HG02870 (cell line): Measurements from ENCODE around the gene FOLR1.
A peak's percentile ranks its signal among the peaks of the same experiment; 100 is the strongest.

Experiments used
- ATAC-seq: cut with Tn5 transposase; IDR thresholded peaks from one replicate; pipeline ENCODE4 v1.9.1; 2021; ENCODE audit warnings: mild to moderate bottlenecking, moderate library complexity; ENCODE audit not compliant: unreplicated experiment

FOLR1 gene

GRCh38 chr11:72222907-72223614 is 31.1 kb downstream of the FOLR1 start:
- ATAC-seq, result peak; percentile 64

DNA sequence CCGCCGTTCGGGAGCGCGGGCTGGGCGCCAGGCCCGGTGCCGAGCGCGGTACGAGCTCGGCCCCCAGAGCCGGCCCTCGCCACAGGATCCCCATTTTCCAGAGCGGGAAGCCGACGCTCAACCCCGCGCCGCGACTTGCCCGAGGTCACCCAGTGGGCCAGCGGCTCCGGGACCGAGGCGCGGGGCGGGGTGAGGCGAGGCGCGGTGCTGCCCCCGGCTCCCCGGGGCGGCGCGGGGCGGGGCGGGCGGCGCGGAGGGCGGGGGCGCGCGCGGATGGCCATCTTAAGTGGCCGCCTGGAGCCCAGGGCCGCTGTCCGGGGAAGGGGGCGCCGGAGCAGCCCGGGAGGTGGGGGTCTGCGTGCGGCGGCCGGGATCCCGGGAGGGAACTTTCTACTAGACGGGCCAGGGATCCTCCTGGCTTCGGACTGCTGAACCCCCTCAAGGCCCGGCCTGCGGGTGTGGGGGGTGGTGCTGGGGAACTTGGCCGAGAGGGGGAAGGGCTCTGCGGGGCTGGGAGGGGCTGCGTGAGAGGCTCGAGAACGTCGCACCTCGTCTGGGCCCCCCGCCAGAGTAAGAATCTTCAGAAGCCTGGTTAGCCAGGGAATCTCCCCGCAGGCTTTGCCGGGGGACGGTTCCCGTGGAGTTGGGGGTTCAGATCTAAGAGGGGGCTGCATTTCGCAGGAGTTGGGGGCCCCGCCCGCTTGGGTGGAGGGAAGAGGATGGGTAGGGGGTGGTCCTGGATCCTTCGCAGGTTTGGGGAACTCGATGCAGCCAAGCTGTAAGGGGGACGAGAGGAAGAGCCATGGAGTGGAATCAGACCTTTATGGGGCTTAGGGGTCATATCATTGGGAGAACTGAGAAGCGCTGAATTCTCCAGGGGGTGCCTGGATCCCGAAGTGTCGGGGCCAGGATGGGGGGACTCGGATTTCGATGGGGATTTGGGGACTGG is 31.9 kb downstream of the FOLR1 start:
- peak; percentile 50 for ATAC-seq

DNA sequence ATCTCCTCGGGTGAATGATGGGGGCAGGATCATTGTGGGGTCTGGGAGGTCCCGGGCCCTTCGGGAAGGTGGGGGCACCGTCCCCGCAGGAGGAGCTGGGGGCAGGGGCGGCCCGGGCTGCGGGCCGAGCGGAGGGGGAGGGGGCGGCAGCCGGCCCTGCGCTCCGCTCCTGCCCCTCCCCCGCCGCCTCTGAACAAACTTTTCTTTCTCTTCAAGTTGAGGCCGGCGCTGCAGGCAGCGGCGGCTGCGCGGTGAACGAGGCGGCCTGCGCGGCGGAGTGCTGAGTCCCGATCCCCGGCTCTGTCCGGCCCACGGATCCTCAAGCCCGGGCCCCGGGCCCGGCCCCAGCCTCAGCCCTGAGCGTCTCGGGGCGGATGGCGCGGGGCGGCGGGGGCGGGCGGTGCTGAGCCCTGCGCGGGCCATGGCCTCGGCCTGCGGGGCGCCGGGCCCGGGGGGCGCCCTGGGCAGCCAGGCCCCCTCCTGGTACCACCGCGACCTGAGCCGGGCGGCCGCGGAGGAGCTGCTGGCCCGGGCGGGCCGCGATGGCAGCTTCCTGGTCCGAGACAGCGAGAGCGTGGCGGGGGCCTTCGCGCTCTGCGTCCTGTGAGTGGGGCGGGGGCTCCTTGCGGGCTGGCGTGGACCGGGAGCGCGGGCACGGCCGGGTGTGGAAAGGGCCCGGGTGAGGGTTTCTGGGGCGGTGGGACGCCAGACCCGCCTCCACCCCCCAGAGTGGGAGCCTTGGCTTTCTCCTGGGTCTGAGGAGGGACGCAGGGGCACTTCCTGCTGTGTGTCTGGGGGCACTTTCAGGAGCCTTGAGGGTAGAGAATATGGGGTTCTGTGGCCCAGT is 32.8 kb downstream of the FOLR1 start, which contains the start of gene INPPL1:
INPPL1 (plus strand) TSS at position 204 of the 847 bp plus-strand sequence; CDS start at position 422, 218 bp downstream.
- no peak for ATAC-seq

- ATAC-seq, result no peak
These were observed 33.5 kb downstream of the FOLR1 start for GRCh38 chr11:72225411-72225951.

- ATAC-seq, result no peak
These were observed 34.8 kb downstream of the FOLR1 start for GRCh38 chr11:72226701-72227100.

- ATAC-seq, result no peak
These were observed 35.6 kb downstream of the FOLR1 start for GRCh38 chr11:72227316-72228228.

- ATAC-seq, result no peak
These were observed 36.4 kb downstream of the FOLR1 start for GRCh38 chr11:72228229-72228843.

GRCh38 chr11:72228844-72229231 is 36.9 kb downstream of the FOLR1 start:
- no peak for ATAC-seq

- no peak for ATAC-seq
These were observed 37.5 kb downstream of the FOLR1 start for GRCh38 chr11:72229336-72229924.

GRCh38 chr11:72229925-72230763 is 38.2 kb downstream of the FOLR1 start:
- ATAC-seq, result no peak

GRCh38 chr11:72230764-72231365 is 38.9 kb downstream of the FOLR1 start:
- no peak for ATAC-seq

GRCh38 chr11:72231396-72232259 is 39.7 kb downstream of the FOLR1 start:
- no peak for ATAC-seq

GRCh38 chr11:72232260-72233055 is 40.5 kb downstream of the FOLR1 start:
- no peak for ATAC-seq

GRCh38 chr11:72233056-72233772 is 41.3 kb downstream of the FOLR1 start:
- no peak for ATAC-seq
